Measurements from ENCODE around the gene ZRANB2.

ZRANB2 gene

GRCh38 chr1:71087060-71087459, 6.2 kb upstream of the ZRANB2 start:
- no peak for TF ChIP-seq CTCF (IDR thresholded peaks at IDR 0.05)
- Histone ChIP-seq H3K27ac (no peak overlapping the region), H3K4me3 (no peak overlapping the region)
- no peak for DNase-seq (ENCODE audit: low spot score)

- no peak for DNase-seq (ENCODE audit: low spot score)
- Histone ChIP-seq H3K27ac (no peak overlapping the region), H3K4me3 (no peak overlapping the region)
- TF ChIP-seq CTCF (IDR thresholded peaks at IDR 0.05), result no peak
Observed at GRCh38 chr1:71086331-71086730, 5.5 kb upstream of the ZRANB2 start.

GRCh38 chr1:71083271-71083670, 2.4 kb upstream of the ZRANB2 start:
- TF ChIP-seq CTCF (IDR thresholded peaks at IDR 0.05), result no peak
- Histone ChIP-seq H3K4me3 (no peak overlapping the region), H3K27ac (no peak overlapping the region)
- DNase-seq (ENCODE audit: low spot score), result no peak

GRCh38 chr1:71081697-71082080, 854 bp upstream of the ZRANB2 start:
- TF ChIP-seq CTCF (IDR thresholded peaks at IDR 0.05), result no peak
- DNase-seq (ENCODE audit: low spot score), result no peak
- H3K27ac ChIP-seq, result no peak overlapping the region
- H3K4me3 ChIP-seq, result peak overlapping the region; percentile 81

- Histone ChIP-seq H3K27ac (peak overlapping the region; percentile 84 to 87), H3K4me3 (peak overlapping the region; percentile 81)
- DNase-seq (ENCODE audit: low spot score), result no peak
- TF ChIP-seq CTCF (IDR thresholded peaks at IDR 0.05), result no peak
Observed at GRCh38 chr1:71080230-71080738, 551 bp downstream of the ZRANB2 start.

- TF ChIP-seq CTCF (IDR thresholded peaks at IDR 0.05), result no peak
- Histone ChIP-seq H3K27ac (no peak overlapping the region), H3K4me3 (no peak overlapping the region)
- DNase-seq (ENCODE audit: low spot score), result no peak
Observed at GRCh38 chr1:71074681-71075080, 6.2 kb downstream of the ZRANB2 start.

- no peak for TF ChIP-seq CTCF (IDR thresholded peaks at IDR 0.05)
- DNase-seq (ENCODE audit: low spot score), result no peak
- Histone ChIP-seq H3K4me3 (no peak overlapping the region), H3K27ac (no peak overlapping the region)
Observed at GRCh38 chr1:71072273-71072672, 8.6 kb downstream of the ZRANB2 start.

All from coronary artery (tissue), 2 donors.